Measurements from ENCODE around the gene ACBD3.

DNA sequence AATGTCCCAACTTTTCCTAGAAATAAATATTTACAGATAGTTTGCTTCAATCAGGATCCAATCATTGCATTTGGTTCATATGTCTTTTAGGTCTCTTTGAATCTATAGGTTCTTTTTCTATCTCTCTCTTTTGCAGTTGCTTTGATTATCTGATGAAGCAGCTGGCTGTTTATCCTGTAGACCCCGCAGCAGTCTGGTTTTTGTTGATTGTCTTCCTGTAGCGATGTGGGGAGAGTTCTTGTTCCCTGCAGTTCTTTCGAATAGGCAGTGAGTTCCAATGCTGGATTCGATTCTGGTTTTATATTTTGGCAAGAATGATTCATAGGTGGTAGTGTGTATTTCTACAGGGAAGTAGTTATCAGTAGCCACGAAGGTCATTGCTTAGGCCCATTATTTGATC is 29.5 kb upstream of the ACBD3 start:
- TF ChIP-seq, protein P1, sequence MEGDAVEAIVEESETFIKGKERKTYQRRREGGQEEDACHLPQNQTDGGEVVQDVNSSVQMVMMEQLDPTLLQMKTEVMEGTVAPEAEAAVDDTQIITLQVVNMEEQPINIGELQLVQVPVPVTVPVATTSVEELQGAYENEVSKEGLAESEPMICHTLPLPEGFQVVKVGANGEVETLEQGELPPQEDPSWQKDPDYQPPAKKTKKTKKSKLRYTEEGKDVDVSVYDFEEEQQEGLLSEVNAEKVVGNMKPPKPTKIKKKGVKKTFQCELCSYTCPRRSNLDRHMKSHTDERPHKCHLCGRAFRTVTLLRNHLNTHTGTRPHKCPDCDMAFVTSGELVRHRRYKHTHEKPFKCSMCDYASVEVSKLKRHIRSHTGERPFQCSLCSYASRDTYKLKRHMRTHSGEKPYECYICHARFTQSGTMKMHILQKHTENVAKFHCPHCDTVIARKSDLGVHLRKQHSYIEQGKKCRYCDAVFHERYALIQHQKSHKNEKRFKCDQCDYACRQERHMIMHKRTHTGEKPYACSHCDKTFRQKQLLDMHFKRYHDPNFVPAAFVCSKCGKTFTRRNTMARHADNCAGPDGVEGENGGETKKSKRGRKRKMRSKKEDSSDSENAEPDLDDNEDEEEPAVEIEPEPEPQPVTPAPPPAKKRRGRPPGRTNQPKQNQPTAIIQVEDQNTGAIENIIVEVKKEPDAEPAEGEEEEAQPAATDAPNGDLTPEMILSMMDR (IDR thresholded peaks at IDR 0.05; ENCODE audit: low read depth, low read length, poor library complexity, severe bottlenecking): no peak
- TF ChIP-seq EZH2phosphoT487 (IDR thresholded peaks at IDR 0.05; ENCODE audit: borderline replicate concordance, low read length): no peak

Data from DOHH2 (cell line).